HEK293 (cell line): Measurements from ENCODE around the gene TBL1XR1.
A peak's percentile ranks its signal among the peaks of the same experiment; 100 is the strongest.

Experiments
- CTCF ChIA-PET: fragments of 350-600 bp; formaldehyde crosslinking; extraction: SDS; loops from one replicate; lab custom pipeline; 2021; ENCODE audit warnings: antibody characterized with exemption; lab: Yijun Ruan, JAX
- POLR2A ChIA-PET: fragments of 300-600 bp; formaldehyde crosslinking; extraction: SDS; loops from one replicate; lab custom pipeline; 2020; ENCODE audit warnings: antibody characterized with exemption, inconsistent platforms; lab: Yijun Ruan, JAX
- H3K27ac ChIP-seq: fragments of 200-500 bp; sonication (Bioruptor generic); 2 replicates; pipeline ENCODE4 v1.5.1; 2014; ENCODE audit warnings: low read depth, low read length, control low read depth, inconsistent platforms; ENCODE audit errors: extremely low read depth
- H3K36me3 ChIP-seq, 2 experiments: fragments of 200-500 bp in 1 of 2; sonication (Bioruptor generic) in 1 of 2; 1 replicate in 1 of 2; 2 replicates in 1 of 2; pipeline ENCODE4 v1.5.1; 2014 to 2017; ENCODE audit warnings: inconsistent platforms in 2 of 2, low read length in 2 of 2; ENCODE audit not compliant: control insufficient read depth in 2 of 2, insufficient read depth in 1 of 2
- H3K4me1 ChIP-seq: fragments of 200-500 bp; sonication (Bioruptor generic); 2 replicates; pipeline ENCODE4 v1.5.1; 2014; ENCODE audit warnings: mild to moderate bottlenecking, low read length, inconsistent platforms; ENCODE audit not compliant: control insufficient read depth, insufficient read depth
- H3K4me3 ChIP-seq: 2 replicates; pipeline ENCODE4 v1.5.1; 2011; ENCODE audit warnings: low read depth, mild to moderate bottlenecking, control low read depth, low read length, moderate library complexity
- H3K9me3 ChIP-seq: fragments of 200-500 bp; sonication (Bioruptor generic); 2 replicates; pipeline ENCODE4 v1.5.1; 2014; ENCODE audit warnings: low read depth, low read length, inconsistent platforms; ENCODE audit not compliant: control insufficient read depth, insufficient read depth
- BCL11A ChIP-seq: fragments of 450-650 bp; formaldehyde crosslinking; IDR thresholded peaks from 2 replicates; pipeline ENCODE4 v1.5.1; 2016; ENCODE audit warnings: low read depth, missing biosample characterization, missing genetic modification characterization
- KLF8 ChIP-seq: fragments of 450-650 bp; formaldehyde crosslinking; IDR thresholded peaks from 2 replicates; pipeline ENCODE4 v1.5.1; 2016; ENCODE audit warnings: missing biosample characterization, missing genetic modification characterization
- SCRT2 ChIP-seq: fragments of 450-650 bp; formaldehyde crosslinking; IDR thresholded peaks from 2 replicates; pipeline ENCODE4 v1.5.1; 2016; ENCODE audit warnings: missing biosample characterization, missing genetic modification characterization
- ZBTB20 ChIP-seq: fragments of 450-650 bp; formaldehyde crosslinking; IDR thresholded peaks from 2 replicates; pipeline ENCODE4 v1.5.1; 2016; ENCODE audit warnings: missing biosample characterization, missing genetic modification characterization
- ZBTB7A ChIP-seq: fragments of 450-650 bp; formaldehyde crosslinking; IDR thresholded peaks from 2 replicates; pipeline ENCODE4 v1.5.1; 2016; ENCODE audit warnings: low read depth, missing biosample characterization, missing genetic modification characterization
- ZNF138 ChIP-seq: fragments of 450-650 bp; formaldehyde crosslinking; IDR thresholded peaks from 2 replicates; pipeline ENCODE4 v1.5.1; 2016; ENCODE audit warnings: missing biosample characterization, missing genetic modification characterization, borderline replicate concordance
- ZNF214 ChIP-seq: fragments of 450-650 bp; formaldehyde crosslinking; IDR thresholded peaks from 2 replicates; pipeline ENCODE4 v1.5.1; 2017; ENCODE audit warnings: missing biosample characterization, mild to moderate bottlenecking, missing genetic modification characterization, borderline replicate concordance
- ZNF221 ChIP-seq: fragments of 450-650 bp; formaldehyde crosslinking; IDR thresholded peaks from 2 replicates; pipeline ENCODE4 v1.5.1; 2017; ENCODE audit warnings: missing biosample characterization, missing genetic modification characterization, borderline replicate concordance
- ZNF433 ChIP-seq: fragments of 450-650 bp; formaldehyde crosslinking; IDR thresholded peaks from 2 replicates; pipeline ENCODE4 v1.5.1; 2016; ENCODE audit warnings: missing biosample characterization, missing genetic modification characterization, low read depth
- ZNF48 ChIP-seq: fragments of 450-650 bp; formaldehyde crosslinking; IDR thresholded peaks from 2 replicates; pipeline ENCODE4 v1.5.1; 2016; ENCODE audit warnings: missing biosample characterization, missing genetic modification characterization
- ZNF501 ChIP-seq: fragments of 450-650 bp; formaldehyde crosslinking; IDR thresholded peaks from 2 replicates; pipeline ENCODE4 v1.5.1; 2016; ENCODE audit warnings: missing biosample characterization, missing genetic modification characterization
- ZNF621 ChIP-seq: fragments of 450-650 bp; formaldehyde crosslinking; IDR thresholded peaks from 2 replicates; pipeline ENCODE4 v1.5.1; 2017; ENCODE audit warnings: missing biosample characterization, missing genetic modification characterization
- ZNF626 ChIP-seq: fragments of 450-650 bp; sonication (Bioruptor Pico); formaldehyde crosslinking; IDR thresholded peaks from 2 replicates; pipeline ENCODE4 v1.5.1; 2018; ENCODE audit warnings: missing biosample characterization, missing genetic modification characterization, inconsistent platforms
- ZNF747 ChIP-seq: fragments of 450-650 bp; formaldehyde crosslinking; IDR thresholded peaks from 2 replicates; pipeline ENCODE4 v1.5.1; 2016; ENCODE audit warnings: missing biosample characterization, missing genetic modification characterization
- TF ChIP-seq, protein P1 (sequence below): fragments of 450-650 bp; formaldehyde crosslinking; IDR thresholded peaks from 2 replicates; pipeline ENCODE4 v1.5.1; 2016; ENCODE audit warnings: missing biosample characterization, missing genetic modification characterization, low read depth
- TF ChIP-seq, protein P2 (sequence below): fragments of 450-650 bp; formaldehyde crosslinking; IDR thresholded peaks from 2 replicates; pipeline ENCODE4 v1.5.1; 2016; ENCODE audit warnings: missing biosample characterization, missing genetic modification characterization
- TF ChIP-seq, protein P3 (sequence below): fragments of 450-650 bp; formaldehyde crosslinking; IDR thresholded peaks from 2 replicates; pipeline ENCODE4 v1.5.1; 2016; ENCODE audit warnings: missing biosample characterization, missing genetic modification characterization
- TF ChIP-seq, protein P4 (sequence below): fragments of 450-650 bp; formaldehyde crosslinking; IDR thresholded peaks from 2 replicates; pipeline ENCODE4 v1.5.1; 2016; ENCODE audit warnings: missing biosample characterization, missing genetic modification characterization
- TF ChIP-seq, protein P5 (sequence below): fragments of 450-650 bp; formaldehyde crosslinking; conservative IDR thresholded peaks from 2 replicates; pipeline ENCODE4 v1.5.1; 2016; ENCODE audit warnings: low read depth, missing biosample characterization, missing genetic modification characterization

TBL1XR1 gene

DNA sequence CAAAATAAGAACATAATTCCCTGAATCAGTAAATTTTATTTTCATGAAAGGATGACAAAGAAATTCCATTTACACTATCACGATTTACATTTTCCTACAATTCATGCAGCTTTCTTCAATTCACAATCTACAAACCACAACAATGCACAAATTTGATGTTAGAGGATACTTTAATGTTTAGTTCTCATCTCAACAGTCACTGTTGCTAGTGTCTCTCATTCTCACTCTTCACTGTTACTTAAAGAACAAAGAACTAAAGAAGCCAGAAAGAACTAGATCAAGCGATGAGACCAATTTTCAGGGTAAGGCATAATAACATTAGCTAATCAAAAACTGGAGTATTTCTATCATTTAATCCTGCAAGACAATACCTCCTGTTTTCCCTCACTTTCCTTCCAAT is 73.5 kb downstream of the TBL1XR1 start:
- no peak overlapping the region for H3K4me3 ChIP-seq
- H3K9me3 ChIP-seq: no peaks in the 10 kb centered on the region
- H3K36me3 ChIP-seq: no peaks in the 10 kb centered on the region
- POLR2A ChIA-PET: no interaction called here
- TF ChIP-seq ZNF501 (tag by site-specific recombination): no peak
- TF ChIP-seq ZNF221 (tag by site-specific recombination): no peak
- no peak for TF ChIP-seq ZNF214 (tag by site-specific recombination)
- TF ChIP-seq ZNF747 (tag by site-specific recombination): no peak
- H3K27ac ChIP-seq: no peak overlapping the region
- CTCF ChIA-PET: no interaction called here
- 0 out of 2 replicates have a peak, but pooled peaks cover 2% of the 10 kb centered on the region for H3K4me1 ChIP-seq

DNA sequence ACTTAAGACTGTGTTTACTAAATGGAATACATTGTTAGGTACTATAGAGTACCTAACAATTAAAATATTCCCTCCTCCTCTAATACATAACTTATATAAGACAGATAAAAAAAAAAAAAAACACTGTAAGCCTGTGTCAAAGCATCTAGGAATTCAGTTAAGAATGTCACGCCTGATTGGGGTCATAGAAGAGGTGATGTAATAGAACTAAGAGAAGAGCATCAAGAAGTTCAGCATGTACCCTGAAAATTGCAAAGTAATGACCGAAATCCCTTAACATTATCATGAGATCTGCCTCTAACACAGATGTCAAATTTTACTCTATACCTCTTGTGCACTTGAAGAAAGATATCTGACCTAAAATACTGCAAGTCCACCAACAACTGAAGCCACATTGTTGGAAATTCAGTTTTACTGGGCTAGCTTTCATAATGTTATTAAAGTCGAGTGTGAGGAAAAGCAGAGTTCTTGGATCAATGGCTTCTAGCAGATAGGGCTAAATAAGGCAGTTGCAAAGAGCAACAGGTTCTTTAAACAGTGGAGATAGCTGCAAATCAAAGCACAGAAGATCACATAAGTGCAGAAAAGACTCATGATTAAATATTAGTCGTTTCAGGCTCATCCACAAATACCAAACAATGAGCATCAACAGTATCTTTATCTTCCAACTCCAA is 75.0 kb downstream of the TBL1XR1 start:
- POLR2A ChIA-PET: no interaction called here
- TF ChIP-seq SCRT2: peak; percentile 53; the same call in 1 of the 2 replicates
- TF ChIP-seq ZBTB20: no peak

DNA sequence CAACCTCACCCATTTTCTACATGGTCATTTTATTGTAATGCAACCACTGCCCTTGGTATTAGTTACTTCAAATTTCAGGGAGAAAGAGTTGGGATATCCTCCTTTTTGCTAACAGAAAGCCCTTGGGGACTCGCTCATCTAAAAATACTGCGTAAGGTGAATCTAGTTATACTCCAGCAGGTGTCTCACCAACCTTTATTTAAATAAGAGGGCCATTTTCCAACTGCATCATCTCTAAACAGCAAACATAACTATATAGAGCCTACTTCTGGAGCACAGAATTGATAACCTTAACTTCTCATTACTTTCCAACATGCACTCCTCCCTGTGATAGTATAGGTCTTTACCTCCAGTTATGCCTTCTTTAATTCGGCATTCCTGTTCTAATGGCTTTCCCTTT is 77.5 kb downstream of the TBL1XR1 start:
- H3K4me3 ChIP-seq: no peak overlapping the region
- H3K4me1 ChIP-seq: peaks cover 5% of the 10 kb centered on the region; the same call in 1 of the 2 replicates
- ChIA-PET CTCF (no interaction called here), POLR2A (no interaction called here)
- H3K27ac ChIP-seq: no peak overlapping the region
- H3K9me3 ChIP-seq: no peaks in the 10 kb centered on the region
- no peaks in the 10 kb centered on the region for H3K36me3 ChIP-seq
- TF ChIP-seq ZBTB7A (tag by site-specific recombination): no peak
- TF ChIP-seq, protein P1, sequence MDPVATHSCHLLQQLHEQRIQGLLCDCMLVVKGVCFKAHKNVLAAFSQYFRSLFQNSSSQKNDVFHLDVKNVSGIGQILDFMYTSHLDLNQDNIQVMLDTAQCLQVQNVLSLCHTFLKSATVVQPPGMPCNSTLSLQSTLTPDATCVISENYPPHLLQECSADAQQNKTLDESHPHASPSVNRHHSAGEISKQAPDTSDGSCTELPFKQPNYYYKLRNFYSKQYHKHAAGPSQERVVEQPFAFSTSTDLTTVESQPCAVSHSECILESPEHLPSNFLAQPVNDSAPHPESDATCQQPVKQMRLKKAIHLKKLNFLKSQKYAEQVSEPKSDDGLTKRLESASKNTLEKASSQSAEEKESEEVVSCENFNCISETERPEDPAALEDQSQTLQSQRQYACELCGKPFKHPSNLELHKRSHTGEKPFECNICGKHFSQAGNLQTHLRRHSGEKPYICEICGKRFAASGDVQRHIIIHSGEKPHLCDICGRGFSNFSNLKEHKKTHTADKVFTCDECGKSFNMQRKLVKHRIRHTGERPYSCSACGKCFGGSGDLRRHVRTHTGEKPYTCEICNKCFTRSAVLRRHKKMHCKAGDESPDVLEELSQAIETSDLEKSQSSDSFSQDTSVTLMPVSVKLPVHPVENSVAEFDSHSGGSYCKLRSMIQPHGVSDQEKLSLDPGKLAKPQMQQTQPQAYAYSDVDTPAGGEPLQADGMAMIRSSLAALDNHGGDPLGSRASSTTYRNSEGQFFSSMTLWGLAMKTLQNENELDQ (tag by site-specific recombination): no peak
- no peak for TF ChIP-seq KLF8 (tag by site-specific recombination)
- TF ChIP-seq BCL11A (tag by site-specific recombination): no peak
- TF ChIP-seq, protein P2, sequence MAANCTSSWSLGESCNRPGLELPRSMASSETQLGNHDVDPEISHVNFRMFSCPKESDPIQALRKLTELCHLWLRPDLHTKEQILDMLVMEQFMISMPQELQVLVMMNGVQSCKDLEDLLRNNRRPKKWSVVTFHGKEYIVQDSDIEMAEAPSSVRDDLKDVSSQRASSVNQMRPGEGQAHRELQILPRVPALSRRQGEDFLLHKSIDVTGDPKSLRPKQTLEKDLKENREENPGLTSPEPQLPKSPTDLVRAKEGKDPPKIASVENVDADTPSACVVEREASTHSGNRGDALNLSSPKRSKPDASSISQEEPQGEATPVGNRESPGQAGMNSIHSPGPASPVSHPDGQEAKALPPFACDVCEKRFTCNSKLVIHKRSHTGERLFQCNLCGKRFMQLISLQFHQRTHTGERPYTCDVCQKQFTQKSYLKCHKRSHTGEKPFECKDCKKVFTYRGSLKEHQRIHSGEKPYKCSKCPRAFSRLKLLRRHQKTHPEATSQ (tag by site-specific recombination): no peak
- no peak for TF ChIP-seq ZNF48 (tag by site-specific recombination)
- TF ChIP-seq, protein P3, sequence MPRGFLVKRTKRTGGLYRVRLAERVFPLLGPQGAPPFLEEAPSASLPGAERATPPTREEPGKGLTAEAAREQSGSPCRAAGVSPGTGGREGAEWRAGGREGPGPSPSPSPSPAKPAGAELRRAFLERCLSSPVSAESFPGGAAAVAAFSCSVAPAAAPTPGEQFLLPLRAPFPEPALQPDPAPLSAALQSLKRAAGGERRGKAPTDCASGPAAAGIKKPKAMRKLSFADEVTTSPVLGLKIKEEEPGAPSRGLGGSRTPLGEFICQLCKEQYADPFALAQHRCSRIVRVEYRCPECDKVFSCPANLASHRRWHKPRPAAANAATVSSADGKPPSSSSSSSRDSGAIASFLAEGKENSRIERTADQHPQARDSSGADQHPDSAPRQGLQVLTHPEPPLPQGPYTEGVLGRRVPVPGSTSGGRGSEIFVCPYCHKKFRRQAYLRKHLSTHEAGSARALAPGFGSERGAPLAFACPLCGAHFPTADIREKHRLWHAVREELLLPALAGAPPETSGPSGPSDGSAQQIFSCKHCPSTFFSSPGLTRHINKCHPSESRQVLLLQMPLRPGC (tag by site-specific recombination): no peak
- TF ChIP-seq, protein P4, sequence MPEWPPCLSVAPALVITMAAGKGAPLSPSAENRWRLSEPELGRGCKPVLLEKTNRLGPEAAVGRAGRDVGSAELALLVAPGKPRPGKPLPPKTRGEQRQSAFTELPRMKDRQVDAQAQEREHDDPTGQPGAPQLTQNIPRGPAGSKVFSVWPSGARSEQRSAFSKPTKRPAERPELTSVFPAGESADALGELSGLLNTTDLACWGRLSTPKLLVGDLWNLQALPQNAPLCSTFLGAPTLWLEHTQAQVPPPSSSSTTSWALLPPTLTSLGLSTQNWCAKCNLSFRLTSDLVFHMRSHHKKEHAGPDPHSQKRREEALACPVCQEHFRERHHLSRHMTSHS (tag by site-specific recombination): no peak
- no peak for TF ChIP-seq ZNF626 (tag by site-specific recombination)
- no peak for TF ChIP-seq ZBTB20
- no peak for TF ChIP-seq ZNF433 (tag by site-specific recombination)
- TF ChIP-seq ZNF621 (tag by site-specific recombination): no peak
- TF ChIP-seq, protein P5, sequence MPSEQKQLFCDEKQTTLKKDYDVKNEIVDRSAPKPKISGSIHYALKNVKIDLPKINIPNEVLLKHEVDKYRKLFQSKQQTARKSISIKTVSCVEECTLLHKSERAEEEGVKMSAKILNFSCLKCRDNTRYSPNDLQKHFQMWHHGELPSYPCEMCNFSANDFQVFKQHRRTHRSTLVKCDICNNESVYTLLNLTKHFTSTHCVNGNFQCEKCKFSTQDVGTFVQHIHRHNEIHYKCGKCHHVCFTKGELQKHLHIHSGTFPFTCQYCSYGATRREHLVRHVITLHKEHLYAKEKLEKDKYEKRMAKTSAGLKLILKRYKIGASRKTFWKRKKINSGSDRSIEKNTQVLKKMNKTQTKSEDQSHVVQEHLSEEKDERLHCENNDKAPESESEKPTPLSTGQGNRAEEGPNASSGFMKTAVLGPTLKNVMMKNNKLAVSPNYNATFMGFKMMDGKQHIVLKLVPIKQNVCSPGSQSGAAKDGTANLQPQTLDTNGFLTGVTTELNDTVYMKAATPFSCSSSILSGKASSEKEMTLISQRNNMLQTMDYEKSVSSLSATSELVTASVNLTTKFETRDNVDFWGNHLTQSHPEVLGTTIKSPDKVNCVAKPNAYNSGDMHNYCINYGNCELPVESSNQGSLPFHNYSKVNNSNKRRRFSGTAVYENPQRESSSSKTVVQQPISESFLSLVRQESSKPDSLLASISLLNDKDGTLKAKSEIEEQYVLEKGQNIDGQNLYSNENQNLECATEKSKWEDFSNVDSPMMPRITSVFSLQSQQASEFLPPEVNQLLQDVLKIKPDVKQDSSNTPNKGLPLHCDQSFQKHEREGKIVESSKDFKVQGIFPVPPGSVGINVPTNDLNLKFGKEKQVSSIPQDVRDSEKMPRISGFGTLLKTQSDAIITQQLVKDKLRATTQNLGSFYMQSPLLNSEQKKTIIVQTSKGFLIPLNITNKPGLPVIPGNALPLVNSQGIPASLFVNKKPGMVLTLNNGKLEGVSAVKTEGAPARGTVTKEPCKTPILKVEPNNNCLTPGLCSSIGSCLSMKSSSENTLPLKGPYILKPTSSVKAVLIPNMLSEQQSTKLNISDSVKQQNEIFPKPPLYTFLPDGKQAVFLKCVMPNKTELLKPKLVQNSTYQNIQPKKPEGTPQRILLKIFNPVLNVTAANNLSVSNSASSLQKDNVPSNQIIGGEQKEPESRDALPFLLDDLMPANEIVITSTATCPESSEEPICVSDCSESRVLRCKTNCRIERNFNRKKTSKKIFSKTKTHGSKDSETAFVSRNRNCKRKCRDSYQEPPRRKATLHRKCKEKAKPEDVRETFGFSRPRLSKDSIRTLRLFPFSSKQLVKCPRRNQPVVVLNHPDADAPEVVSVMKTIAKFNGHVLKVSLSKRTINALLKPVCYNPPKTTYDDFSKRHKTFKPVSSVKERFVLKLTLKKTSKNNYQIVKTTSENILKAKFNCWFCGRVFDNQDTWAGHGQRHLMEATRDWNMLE (tag by site-specific recombination): no peak
- no peak for TF ChIP-seq ZNF138 (tag by site-specific recombination)
- no peak for TF ChIP-seq ZNF747 (tag by site-specific recombination)

More for the DNA sequence above, 75.0 kb downstream of the TBL1XR1 start:
- Histone ChIP-seq H3K4me1 (peaks cover 3% of the 10 kb centered on the region; the same call in 1 of the 2 replicates), H3K9me3 (no peaks in the 10 kb centered on the region), H3K27ac (no peak overlapping the region), H3K36me3 (no peaks in the 10 kb centered on the region), H3K4me3 (no peak overlapping the region)
- CTCF ChIA-PET: no interaction called here
